HG03342 (cell line): ENCODE data around the gene CDYL.

Experiments used
- ATAC-seq: cut with Tn5 transposase; IDR thresholded peaks from one replicate; pipeline ENCODE4 v1.9.1; 2021; ENCODE audit warnings: mild to moderate bottlenecking, moderate library complexity; ENCODE audit not compliant: unreplicated experiment

CDYL gene

GRCh38 chr6:4802312-4802935, 26.2 kb downstream of the CDYL start:
- peak; percentile 54 for ATAC-seq

- no peak for ATAC-seq
These were observed 27.1 kb downstream of the CDYL start for GRCh38 chr6:4803343-4803744.

- no peak for ATAC-seq
These were observed 27.9 kb downstream of the CDYL start for GRCh38 chr6:4804095-4804494.

- no peak for ATAC-seq
These were observed 29.5 kb downstream of the CDYL start for GRCh38 chr6:4805553-4806336.

GRCh38 chr6:4806337-4806725, 30.1 kb downstream of the CDYL start:
- no peak for ATAC-seq

GRCh38 chr6:4806791-4807190, 30.6 kb downstream of the CDYL start:
- no peak for ATAC-seq

- ATAC-seq: no peak
These were observed 32.2 kb downstream of the CDYL start for GRCh38 chr6:4808396-4808795.

GRCh38 chr6:4809999-4810918, 34.1 kb downstream of the CDYL start:
- ATAC-seq: no peak

GRCh38 chr6:4812068-4812467, 35.9 kb downstream of the CDYL start:
- no peak for ATAC-seq

GRCh38 chr6:4813055-4813454, 36.9 kb downstream of the CDYL start:
- ATAC-seq: no peak

- ATAC-seq: peak; percentile 58
These were observed 38.0 kb downstream of the CDYL start for GRCh38 chr6:4814212-4814611.

- no peak for ATAC-seq
These were observed 38.8 kb downstream of the CDYL start for GRCh38 chr6:4814987-4815386.

GRCh38 chr6:4815584-4815983, 39.4 kb downstream of the CDYL start:
- ATAC-seq: no peak

GRCh38 chr6:4816904-4817303, 40.7 kb downstream of the CDYL start:
- ATAC-seq: no peak

- no peak for ATAC-seq
These were observed 41.3 kb downstream of the CDYL start for GRCh38 chr6:4817551-4817950.

- no peak for ATAC-seq
These were observed 42.2 kb downstream of the CDYL start for GRCh38 chr6:4818272-4818938.

- no peak for ATAC-seq
These were observed 43.6 kb downstream of the CDYL start for GRCh38 chr6:4819706-4820283.

GRCh38 chr6:4820704-4821276, 44.6 kb downstream of the CDYL start:
- ATAC-seq: no peak

- ATAC-seq: no peak
These were observed 46.3 kb downstream of the CDYL start for GRCh38 chr6:4822476-4822875.

GRCh38 chr6:4828187-4828698, 52.0 kb downstream of the CDYL start:
- ATAC-seq: no peak
